Hepatocyte (in vitro differentiated cells): ENCODE measurements around the gene NPRL2. TPM values are rescaled to one million over a fixed set of nuclear protein-coding genes. Genes with fewer than 3 reads are reported as not detected.

Experiments used
- DNase-seq: peaks from one replicate; pipeline ENCODE4 v3.0.0-alpha.2; 2016; ENCODE audit warnings: low spot score
- H2AFZ ChIP-seq: fragments of 200-600 bp; sonication (generic); 2 replicates; pipeline ENCODE4 v1.6.0; 2016; ENCODE audit warnings: antibody characterized with exemption, mild to moderate bottlenecking
- H3K27ac ChIP-seq: fragments of 200-600 bp; sonication (generic); 2 replicates; pipeline ENCODE4 v1.5.1; 2016; ENCODE audit warnings: mild to moderate bottlenecking
- H3K27me3 ChIP-seq: fragments of 200-600 bp; sonication (generic); 2 replicates; pipeline ENCODE4 v1.6.1; 2016
- H3K36me3 ChIP-seq: fragments of 200-600 bp; sonication (generic); replicated peaks from 2 replicates; pipeline ENCODE4 v1.5.1; 2016; ENCODE audit warnings: low read depth; ENCODE audit not compliant: insufficient read depth
- H3K4me1 ChIP-seq: fragments of 200-600 bp; sonication (generic); 2 replicates; pipeline ENCODE4 v1.5.1; 2016; ENCODE audit warnings: mild to moderate bottlenecking, moderate library complexity; ENCODE audit not compliant: insufficient read depth
- H3K4me2 ChIP-seq: fragments of 200-600 bp; sonication (generic); 2 replicates; pipeline ENCODE4 v1.6.0; 2016
- H3K4me3 ChIP-seq: fragments of 200-600 bp; sonication (generic); 2 replicates; pipeline ENCODE4 v1.5.1; 2016; ENCODE audit warnings: mild to moderate bottlenecking
- H3K79me2 ChIP-seq: fragments of 200-600 bp; sonication (generic); 2 replicates; pipeline ENCODE4 v1.6.0; 2017; ENCODE audit warnings: mild to moderate bottlenecking
- H3K9me2 ChIP-seq: fragments of 200-600 bp; sonication (generic); replicated peaks from 2 replicates; pipeline ENCODE4 v1.6.0; 2017; ENCODE audit warnings: mild to moderate bottlenecking; ENCODE audit not compliant: insufficient read depth
- H3K9me3 ChIP-seq: fragments of 200-600 bp; sonication (generic); 2 replicates; pipeline ENCODE4 v1.5.1; 2016; ENCODE audit warnings: low read depth, mild to moderate bottlenecking
- H4K20me1 ChIP-seq: fragments of 200-600 bp; sonication (generic); 2 replicates; pipeline ENCODE4 v1.6.0; 2016; ENCODE audit warnings: mild to moderate bottlenecking; ENCODE audit not compliant: insufficient read depth, poor library complexity, severe bottlenecking
- CTCF ChIP-seq: fragments of 200-600 bp; sonication (generic); IDR thresholded peaks from 2 replicates; pipeline ENCODE4 v1.5.1; 2016; ENCODE audit warnings: antibody characterized with exemption, mild to moderate bottlenecking; ENCODE audit not compliant: poor library complexity
- EZH2 ChIP-seq: fragments of 200-600 bp; sonication (generic); IDR thresholded peaks from 2 replicates; pipeline ENCODE4 v1.6.1; 2016; ENCODE audit warnings: antibody characterized with exemption, mild to moderate bottlenecking, borderline replicate concordance
- EZH2phosphoT487 ChIP-seq: fragments of 200-600 bp; sonication (generic); IDR thresholded peaks from one replicate; pipeline ENCODE4 v1.6.1; 2018; ENCODE audit warnings: antibody characterized with exemption, mild to moderate bottlenecking, low read depth, moderate library complexity; ENCODE audit not compliant: unreplicated experiment, severe bottlenecking
- WGBS: methylation state at CpG from one replicate; pipeline ENCODE4 v1.1.6; 2016; ENCODE audit warnings: low lambda C conversion rate; ENCODE audit errors: missing lambda C conversion rate; 5-methylcytosine and 5-hydroxymethylcytosine counted together
- polyA plus RNA-seq: library from polyadenylated mRNA; unstranded; fragments of >200 nt; fragmentation: Nextera tagmentation; extraction: Ambion mirVana; gene quantifications from 2 replicates; pipeline ENCODE4 v1.2.1, GENCODE V29; 2016
- total RNA-seq: library from RNA; depleted of rRNA; stranded (reverse); fragments of >200 nt; gene quantifications from 2 replicates; pipeline ENCODE4 v1.2.3, GENCODE V29; 2014

NPRL2 gene
- total and polyA plus RNA-seq, 2 experiments from 2014 or later, result 22.3 to 27.0 TPM

DNA sequence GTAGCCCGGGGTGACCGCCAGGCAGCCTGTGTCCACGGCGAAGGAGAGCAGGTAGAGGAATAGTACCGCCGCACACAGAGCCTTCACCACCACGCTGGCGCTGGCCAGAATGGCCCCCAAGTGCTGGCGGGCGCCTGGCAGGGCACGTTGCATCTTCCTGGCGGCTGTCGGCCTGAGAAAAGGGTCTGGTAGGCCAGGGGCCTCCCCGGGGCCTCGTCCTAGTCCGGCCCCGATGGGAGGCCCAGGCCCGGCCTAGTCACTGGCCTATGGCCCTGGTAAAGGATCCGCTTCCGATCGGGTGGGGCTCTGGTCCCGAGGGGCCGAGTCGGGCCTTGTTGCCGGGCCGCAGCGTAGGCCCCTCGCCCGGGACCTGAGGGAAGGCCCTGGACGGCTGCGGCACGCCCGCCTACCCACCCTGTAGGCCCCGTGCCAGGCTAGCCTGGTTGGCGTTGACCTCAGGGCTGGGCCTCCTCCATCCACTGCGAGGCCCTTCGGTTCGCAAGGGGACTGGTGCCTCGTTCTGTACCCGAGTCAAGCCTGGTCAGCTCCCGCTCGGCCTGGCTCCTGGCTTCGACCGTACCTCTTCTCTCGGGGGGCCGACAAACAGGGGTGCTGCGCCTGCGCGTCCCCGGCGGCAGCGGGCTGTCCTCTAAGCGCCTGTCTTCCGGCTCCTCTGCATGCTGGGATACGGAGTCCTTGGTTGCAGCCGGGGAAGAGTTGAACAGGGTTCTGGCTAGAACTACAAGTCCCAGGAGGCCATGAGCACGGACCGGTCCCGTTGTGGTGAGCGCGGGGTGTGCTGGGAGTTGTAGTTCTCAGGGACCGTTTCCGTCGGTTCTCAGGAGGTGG lies 8.6 kb upstream of the NPRL2 start, which contains the start of gene TMEM115:
Gene TMEM115 (minus strand): TSS at position 611 of the 849 bp plus-strand sequence. CDS start 458 bp downstream, at position 153.
- peaks cover 43% of the 10 kb centered on the region for H3K79me2 ChIP-seq
- no peak for TF ChIP-seq CTCF
- H3K27me3 ChIP-seq, result no peaks in the 10 kb centered on the region
- H2AFZ ChIP-seq, result peak within 1 kb of the TSS; percentile 28
- H3K9me3 ChIP-seq, result no peaks in the 10 kb centered on the region
- H3K4me3 ChIP-seq, result peak within 1 kb of the TSS; percentile 74
- peak within 1 kb of the TSS; percentile 82 for H3K27ac ChIP-seq
- peaks cover 38% of the 10 kb centered on the region for H4K20me1 ChIP-seq
- 8% methylated on average over 64 of the region's 64 CpGs for WGBS
- no peaks in the 10 kb centered on the region for H3K36me3 ChIP-seq
- no peaks in the 10 kb centered on the region for H3K9me2 ChIP-seq
- H3K4me2 ChIP-seq, result peak within 1 kb of the TSS; percentile 99
- peak; percentile 98 for DNase-seq
- H3K4me1 ChIP-seq, result peaks cover 27% of the 10 kb centered on the region

GRCh38 chr3:50358355-50358910 lies 7.9 kb upstream of the NPRL2 start:
- Histone ChIP-seq H3K4me3 (peak overlapping the region; percentile 74), H2AFZ (no peak overlapping the region), H3K79me2 (peaks cover 43% of the 10 kb centered on the region), H3K4me1 (peaks cover 27% of the 10 kb centered on the region), H3K36me3 (no peaks in the 10 kb centered on the region), H4K20me1 (peaks cover 38% of the 10 kb centered on the region), H3K9me3 (no peaks in the 10 kb centered on the region), H3K4me2 (peak overlapping the region; percentile 99), H3K27ac (peak overlapping the region; percentile 82), H3K9me2 (no peaks in the 10 kb centered on the region), H3K27me3 (no peaks in the 10 kb centered on the region)
- WGBS, result 84% methylated on average over 24 of the region's 24 CpGs
- no peak for DNase-seq
- TF ChIP-seq EZH2phosphoT487, result no peak
- TF ChIP-seq CTCF, result no peak
- TF ChIP-seq EZH2, result no peak

DNA sequence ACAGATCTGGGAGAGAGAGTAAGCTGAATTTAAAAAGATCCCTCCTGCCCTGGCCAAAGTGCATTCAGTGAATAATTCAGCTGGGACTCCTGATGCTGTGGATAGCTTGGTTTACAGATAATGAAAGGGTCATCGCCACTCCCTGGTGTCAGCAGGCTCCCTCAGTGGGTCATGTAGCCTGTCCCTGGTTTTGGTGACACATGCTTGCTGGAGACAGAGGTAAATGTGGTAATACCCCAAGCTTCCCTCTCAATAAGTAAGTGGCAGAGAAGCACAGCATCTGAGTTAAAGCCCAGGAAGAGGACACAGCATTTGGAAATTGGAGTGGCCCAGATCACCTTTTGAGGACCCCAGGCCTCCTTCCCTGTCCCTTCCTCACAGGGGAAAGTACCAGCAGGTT lies 6.9 kb upstream of the NPRL2 start:
- Histone ChIP-seq H4K20me1 (peaks cover 38% of the 10 kb centered on the region), H3K79me2 (peaks cover 43% of the 10 kb centered on the region), H3K36me3 (no peaks in the 10 kb centered on the region), H2AFZ (no peak overlapping the region), H3K27ac (peak overlapping the region; percentile 16), H3K4me3 (peak overlapping the region; percentile 74), H3K4me1 (peaks cover 27% of the 10 kb centered on the region), H3K4me2 (peak overlapping the region; percentile 99), H3K27me3 (no peaks in the 10 kb centered on the region), H3K9me2 (no peaks in the 10 kb centered on the region), H3K9me3 (no peaks in the 10 kb centered on the region)
- no peak for DNase-seq
- 76% methylated on average over 1 of the region's 1 CpG for WGBS
- TF ChIP-seq EZH2 (no peak), CTCF (no peak), EZH2phosphoT487 (no peak)
